SW 1271 (cell line): ENCODE data around the gene BMPER.

Experiments
- DNase-seq, 2 experiments: peaks; one replicate each; lab custom pipeline; 2025; lab: John Stamatoyannopoulos, UW

Gene BMPER

DNA sequence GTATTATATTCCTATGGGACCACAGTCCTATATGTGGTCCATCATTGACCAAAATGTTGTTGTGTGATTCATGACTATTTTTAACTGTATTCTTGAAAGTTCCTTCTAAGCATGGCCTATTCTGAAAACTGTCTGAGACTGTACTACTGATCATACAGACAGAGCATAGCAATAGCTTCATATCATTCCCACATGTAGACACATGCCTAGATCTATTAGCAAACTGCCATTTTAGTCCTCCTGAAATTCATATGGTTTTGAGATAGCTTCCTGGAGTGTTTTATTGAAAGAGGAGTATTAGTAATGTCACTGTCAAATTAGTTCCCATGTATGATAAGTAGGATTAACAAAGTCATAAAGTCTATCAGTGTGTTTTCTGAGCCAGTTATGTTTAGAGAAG lies 157.5 kb downstream of the BMPER start:
- DNase-seq: no peak

DNA sequence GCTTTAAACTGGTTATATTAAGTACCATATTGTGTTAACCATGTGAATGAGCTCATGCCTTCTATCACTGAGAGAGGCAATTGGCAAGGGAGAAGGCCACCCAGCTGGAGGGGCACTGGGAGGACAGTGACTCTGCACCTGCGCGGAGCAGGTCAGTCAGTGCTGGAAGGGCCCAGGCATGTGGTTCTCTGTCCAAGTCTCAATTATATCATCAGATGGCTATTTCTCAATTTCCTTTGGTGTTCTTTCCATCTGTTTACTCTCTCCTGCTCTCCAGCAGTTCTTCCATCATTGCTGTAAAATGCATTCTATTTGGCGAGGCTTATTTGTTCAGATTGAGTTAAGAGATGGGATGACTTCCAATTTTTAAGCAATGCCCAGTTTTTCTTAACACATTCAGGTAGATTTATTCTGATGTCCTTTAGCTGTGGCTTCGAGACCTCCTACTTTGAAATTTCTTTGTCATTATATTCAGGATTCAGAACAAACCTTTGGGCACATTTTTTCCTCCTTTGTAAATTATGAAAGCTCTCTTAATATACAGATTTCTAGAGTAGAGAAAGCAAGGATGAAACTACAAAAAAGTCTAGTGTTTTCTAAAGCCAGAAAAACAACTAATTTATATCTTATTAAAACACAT lies 159.3 kb downstream of the BMPER start:
- DNase-seq: no peak

DNA sequence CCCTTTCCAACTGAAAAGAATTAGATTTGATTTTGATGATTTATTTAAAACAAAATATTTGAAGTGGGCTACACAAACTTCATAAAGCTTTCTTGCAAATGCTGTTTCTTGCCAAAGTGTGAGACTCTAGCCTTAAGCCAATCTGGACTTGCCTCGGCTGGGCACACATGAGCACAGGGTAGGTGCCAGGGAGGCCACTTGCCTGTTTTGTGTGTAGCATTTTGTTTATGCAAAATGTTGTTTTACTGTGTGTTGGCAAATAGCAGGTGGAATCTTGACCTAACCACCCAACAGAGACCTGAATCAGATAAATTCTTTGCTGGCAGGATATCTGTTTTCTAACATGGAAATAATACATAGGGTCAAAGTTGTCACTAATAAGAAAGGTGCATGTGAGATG lies 161.1 kb downstream of the BMPER start:
- no peak for DNase-seq

DNA sequence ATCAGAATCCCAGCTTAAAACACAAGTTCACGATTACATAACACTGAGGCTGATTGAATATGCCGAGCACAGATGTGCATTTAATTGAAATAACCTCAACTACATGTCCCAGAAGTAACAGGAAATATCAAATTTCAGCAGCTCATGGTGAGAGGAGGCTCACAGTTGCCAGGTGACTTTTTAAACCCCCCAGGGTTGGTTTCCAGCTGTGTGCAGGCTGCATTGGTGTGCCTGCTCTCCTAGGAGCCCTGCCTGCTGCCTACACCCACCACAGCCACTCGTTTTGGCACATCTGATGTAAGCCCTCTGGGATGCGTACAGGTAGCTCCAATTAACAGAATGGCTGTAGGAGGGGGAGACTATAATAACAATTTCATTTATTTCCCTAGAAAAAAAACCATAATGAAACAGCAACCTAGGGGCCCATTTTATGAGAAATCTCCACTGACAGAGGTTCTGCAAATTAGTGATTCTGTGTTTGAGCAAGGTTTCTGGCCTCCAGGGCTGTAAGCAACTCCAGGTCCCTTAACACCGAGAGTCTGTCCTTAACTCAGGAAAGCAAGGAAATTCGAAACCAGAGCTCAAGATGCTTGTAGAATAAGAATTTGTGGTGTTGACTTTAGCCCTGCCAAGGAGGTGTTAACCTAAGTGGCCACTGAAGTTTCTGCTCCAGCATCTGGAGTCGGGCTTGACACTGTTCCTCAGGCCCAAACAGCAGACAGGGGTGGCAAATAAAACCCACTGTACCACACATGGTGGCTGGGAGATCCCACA lies 161.9 kb downstream of the BMPER start:
- no peak for DNase-seq

DNA sequence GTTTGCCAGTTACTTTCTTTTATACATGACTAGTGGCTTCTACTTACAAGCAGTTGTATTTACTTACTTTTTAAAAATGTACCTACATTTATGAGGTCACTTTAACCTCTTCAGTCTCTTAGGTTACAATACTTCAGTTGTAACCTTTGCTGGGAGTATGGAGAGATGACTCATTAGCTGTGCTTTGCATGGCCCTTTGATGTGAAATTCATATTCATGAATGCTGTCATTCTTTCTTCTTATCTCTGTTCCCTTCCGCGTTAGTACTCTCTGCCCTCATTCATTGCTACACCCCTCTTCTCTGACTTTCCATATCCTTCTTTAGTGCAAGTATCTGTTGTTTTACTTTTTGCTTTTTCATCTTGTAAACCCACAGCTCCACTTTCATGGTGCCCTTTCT lies 164.3 kb downstream of the BMPER start:
- no peak for DNase-seq

DNA sequence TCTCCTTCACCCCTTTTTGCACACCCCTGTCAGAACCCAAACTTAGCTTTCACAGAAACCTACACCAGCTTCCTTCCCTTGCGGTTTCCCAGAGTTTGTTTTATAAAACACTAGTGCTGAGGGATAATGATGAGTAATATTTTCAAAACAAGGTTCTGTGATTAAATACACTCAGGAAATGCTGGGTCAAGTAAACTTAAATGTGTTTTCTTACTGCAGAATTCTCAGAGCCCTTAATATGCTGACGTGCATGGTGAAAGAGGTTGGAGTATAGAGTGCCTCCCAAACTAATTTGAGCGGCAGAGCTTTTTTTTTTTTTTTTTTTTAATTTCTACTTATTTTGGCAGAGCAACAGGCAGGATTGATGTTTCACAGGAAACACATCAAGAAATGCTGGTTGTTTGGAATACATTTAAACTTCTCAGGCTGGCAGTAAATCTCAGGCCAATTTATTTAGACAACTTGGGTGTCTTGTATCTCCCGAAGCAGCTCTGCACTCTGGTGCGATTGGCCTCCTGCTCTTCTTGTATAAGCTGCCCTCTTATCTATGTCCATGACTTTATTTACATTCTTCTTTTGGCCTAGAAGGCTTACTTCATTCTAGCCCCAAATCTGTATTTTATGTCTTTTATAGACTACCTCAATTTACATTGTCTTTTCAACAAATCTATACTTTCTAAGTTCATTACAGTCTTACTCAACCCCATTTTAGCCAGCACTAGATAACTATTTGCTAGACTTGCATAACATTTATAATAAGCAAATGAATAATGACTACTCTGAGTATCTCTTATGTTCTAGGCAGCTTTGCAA lies 165.4 kb downstream of the BMPER start:
- DNase-seq: no peak

DNA sequence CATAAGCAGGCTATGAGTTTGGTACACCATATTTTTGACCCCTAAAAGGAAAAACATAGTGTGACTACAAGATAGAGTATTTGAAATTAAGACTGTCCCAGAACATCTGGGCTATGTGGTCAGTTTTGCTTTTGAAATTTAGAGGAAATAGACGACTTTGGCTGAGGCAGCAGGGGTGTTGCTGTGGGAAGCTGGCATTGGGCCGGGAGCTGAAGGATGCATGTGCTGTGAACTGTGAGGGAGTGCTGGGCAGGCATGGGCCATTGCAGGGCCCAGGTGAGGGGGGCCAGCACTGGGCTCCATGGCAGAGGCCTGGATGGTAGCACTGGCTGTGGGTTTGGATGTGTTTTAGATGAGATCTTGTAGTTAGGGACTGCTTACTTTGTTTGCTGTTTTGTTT lies 168.3 kb downstream of the BMPER start:
- DNase-seq: no peak

DNA sequence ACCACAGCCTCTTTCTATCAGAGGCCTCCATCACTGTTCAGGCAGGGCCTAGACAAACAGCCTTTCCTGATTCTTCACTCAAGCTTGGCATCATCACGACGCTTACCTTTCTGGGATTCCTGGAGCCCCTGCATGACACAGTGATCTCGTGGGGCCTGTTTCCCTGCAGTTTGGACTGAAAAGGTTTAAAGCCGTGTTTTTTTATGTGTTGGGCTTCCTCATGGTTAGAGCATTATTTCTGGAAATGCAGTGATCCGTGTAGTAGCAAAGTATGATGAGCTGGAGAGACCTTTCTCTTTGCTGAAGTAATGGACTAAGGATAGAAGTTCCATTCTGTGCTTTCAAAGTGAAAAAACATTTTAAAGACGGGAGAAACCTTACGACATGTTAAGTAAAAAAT lies 169.1 kb downstream of the BMPER start:
- DNase-seq: no peak

DNA sequence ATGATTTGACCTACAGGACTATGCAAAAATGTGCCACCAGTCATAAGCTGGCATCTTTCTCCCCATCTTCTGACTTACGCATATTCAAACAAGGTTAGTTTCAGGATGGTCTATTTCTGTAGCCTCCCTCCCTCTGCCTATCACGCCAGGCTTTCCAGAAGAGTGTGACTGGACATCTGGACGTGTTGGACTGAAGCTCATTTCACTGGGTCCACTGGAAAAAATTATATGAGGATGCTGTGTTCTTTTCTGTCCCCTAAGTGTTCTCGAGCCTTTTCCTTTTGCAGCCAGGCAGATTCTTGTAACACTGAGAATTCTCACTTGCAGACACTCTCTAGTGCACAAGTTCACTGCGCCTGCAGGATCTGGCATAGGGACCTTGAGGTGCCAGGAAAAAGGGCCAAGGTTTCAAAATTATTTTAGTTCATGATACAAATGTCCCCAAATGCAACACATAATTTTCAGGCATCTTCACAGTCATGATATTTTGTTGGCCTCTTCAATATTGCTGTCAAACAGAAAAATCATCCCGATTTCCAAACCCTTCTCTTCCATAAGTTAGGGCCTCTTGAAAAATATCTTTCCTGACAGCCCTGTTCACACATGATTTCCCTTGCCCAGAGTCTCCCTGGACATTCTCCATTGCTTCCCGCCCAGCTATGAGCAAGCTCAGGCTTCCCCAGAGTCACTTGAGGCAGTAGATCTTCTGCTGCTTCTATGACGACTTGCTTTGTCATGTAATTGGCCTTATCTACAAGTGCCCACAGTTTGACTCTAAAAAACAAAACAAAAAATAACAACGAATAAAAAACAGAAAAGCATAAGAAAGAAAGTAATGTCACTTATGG lies 170.4 kb downstream of the BMPER start:
- no peak for DNase-seq

DNA sequence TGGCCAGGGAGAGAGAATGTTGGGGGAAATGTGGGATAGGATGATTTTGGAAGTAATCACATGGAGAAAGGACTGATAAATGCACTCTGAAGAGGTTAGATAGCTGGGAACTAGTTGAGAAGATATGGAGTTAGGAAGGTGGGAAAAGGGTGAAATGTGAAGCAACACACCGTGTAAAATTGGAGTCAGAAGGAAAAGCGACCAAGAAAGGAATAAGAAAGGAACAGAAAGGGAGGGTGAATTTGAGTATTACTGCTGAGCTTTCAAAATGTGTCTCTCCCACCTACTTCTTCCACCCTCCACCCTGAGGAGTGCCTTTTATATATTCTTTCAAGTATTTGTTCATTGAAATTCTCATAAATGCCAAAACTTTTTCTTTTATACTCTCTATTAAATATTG lies 171.8 kb downstream of the BMPER start:
- DNase-seq: no peak

DNA sequence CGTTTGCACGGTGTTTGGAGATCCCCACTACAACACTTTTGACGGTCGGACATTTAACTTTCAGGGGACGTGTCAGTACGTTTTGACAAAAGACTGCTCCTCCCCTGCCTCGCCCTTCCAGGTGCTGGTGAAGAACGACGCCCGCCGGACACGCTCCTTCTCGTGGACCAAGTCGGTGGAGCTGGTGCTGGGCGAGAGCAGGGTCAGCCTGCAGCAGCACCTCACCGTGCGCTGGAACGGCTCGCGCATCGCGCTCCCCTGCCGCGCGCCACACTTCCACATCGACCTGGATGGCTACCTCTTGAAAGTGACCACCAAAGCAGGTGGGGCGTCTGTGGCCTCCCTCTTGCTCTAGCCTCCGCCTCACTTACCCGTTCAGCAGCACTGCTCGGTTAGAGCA lies 173.5 kb downstream of the BMPER start:
- no peak for DNase-seq

DNA sequence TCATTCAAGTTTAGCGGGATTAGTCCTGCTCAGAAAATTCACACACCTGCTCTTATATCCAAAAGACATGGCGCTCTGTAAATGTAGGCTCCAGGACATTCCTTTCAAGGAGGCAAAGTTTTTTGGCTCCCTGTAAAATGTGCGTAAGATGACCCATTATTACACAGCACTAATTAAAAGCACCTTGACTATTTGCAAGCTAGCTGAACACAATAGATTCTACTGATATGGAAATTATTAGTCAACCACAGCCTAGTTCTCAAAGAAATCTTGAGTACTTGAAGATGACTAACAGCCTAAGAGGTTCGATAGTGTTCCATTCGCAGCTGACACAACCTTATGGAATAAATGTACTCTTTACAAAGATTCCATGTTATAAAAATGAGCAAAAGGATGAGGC lies 175.2 kb downstream of the BMPER start:
- no peak for DNase-seq

DNA sequence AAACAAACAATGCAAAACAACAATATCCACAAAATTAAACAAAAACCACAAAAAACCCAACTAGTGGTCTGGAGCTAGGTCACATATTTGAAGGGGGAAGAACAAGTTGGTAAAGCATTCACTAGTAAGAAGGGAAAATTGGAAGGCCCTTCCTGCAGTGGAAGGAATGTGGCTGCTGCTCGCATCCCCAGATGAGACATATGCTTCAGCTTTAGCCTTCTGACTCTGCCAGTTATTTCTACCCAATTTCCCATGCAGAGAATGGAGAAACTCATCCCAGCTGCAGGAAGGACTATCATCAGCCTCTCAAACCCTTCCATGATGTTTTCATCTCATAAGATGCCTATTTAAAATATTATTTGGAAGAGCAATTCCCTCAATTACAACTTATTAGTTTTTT lies 176.6 kb downstream of the BMPER start:
- no peak for DNase-seq

DNA sequence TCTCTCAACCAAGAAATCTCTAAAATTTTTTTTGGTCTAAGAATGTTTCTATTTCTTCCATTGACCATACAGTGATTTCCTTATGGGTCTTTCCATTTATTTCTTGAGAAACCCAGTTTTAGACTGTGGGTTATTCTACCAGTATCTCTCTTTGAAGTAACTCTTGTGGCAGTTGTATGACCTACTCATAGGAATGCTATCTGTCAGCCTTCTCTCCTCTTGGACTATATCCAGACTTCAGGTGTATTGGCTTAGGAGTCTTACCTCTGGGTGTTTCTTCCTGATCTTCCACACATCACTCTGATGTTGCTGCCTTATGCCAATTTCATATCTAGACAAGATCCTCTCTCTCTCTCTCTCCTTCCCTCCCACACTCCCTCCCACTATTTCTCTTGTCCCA lies 178.1 kb downstream of the BMPER start:
- no peak for DNase-seq

DNA sequence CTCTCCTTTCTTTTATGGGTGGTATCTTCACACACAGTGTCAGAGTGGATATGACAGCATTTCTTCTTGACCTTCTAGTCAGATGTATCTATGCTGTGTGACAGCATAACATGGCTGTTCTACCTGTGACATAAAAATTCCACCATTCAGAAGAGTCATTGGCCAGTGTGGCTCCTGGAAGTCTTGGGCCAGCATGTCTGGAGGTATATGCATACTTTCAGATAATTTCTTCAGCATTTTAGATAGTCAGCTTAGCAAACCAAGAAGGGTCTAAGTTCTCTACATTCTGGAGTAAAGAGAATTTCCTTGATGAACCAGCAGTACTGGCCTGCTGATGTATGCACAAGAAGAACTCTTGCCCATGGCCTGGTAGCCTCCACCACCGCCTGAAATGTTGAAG lies 179.3 kb downstream of the BMPER start:
- DNase-seq: no peak

DNA sequence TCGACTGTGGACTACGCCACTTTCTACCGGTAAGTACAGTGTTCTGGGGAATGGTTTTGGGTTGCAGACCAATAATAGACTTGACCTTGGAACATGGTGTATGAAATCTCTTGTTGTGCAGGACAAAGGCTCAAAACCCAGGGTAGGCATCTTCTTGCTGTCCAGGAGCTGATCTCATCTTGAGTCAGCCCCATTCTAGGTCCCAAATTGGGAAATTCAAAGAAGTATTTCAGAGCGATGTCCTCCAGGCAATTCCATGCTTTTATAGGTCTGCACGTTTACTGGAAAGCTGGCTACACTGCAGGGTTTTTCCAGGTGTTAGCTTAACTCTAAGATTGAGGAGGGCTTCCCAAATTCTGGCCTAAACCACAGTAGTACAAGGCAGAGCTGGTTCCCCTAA lies 180.7 kb downstream of the BMPER start:
- DNase-seq: no peak

DNA sequence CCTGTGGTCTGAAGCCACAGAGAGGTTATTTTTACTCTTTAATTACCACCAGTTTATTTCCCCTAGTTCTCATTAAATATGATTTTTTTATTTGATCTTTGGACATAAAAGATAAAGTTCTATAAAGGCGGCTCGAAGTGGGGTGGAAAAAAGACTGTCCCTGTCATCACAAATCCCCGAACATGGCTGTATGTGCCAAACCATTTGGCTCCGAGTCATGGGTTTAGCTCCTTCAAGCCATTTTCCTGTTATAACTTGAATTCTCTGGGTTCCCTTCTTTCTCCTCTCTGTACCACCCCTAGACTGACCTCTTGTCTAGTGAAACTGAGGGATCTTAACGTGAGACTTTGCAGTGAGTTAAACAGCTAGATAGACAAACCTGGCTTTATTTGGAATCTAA lies 181.6 kb downstream of the BMPER start:
- no peak for DNase-seq

DNA sequence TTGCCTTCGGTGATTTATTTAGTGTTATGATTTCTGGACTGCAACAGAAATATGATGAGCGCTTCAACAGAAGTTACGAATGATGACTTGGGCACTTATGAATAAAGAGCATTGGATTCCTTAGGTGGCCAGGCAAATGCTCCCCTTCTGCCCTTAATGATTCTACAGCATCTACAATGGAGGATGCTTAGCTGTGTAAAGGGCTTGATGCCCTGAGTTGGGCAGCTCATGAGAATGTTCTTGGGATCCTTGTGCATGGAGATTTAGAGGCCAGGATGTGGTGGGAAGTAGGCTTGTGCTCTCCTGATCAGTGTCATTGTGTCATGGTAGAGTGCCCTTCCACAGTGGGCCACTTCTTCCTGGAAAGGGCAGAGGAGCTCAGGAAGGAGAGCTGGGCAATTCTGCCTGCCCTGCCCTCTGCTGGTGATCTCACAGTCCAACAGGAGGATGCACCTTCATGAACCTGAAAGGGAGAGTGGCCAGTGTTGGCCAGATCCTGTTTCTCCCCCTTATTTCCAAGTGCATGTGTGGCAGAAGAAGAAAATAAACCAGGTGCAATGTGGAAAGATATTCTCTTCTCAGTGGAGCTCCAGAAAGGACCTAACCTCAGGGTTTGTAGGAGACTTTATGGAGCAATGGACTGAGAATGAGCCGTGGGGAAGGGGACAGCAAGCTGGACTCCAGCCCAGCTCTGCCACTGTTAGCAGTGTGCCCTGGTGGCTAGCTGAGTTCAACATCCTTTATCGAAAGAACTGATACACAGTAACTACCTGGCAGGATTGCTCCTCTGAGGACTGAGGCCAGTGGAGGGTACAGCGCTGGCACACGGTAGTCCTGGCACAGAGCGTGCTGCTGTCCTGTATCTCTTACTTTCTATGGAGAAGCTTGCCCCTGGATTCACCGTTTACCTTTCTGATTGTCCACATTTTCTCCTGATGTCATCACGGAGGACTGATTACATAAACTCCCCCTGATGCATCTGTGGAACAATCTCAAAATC lies 182.9 kb downstream of the BMPER start:
- peak in 1 of 2 experiments; percentile 17 for DNase-seq

DNA sequence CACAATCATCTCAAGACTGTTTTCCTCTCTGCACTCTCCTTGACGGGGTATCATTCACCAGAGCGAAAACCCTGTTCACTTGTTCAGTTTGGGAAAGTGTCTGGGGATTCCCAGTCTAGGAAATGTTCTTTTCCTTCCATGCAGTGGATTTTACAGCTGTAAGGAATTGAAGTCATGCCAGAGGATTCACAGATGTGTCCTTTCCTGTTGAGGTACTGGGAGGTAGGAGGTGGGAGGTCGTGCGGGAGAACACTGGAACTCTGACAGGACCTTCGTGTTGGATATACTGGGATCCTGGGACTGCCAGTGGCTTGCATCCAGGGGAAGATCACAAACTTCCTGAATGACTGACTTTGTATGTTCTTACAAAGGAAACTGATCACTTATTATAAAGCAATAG lies 185.5 kb downstream of the BMPER start:
- no peak for DNase-seq

DNA sequence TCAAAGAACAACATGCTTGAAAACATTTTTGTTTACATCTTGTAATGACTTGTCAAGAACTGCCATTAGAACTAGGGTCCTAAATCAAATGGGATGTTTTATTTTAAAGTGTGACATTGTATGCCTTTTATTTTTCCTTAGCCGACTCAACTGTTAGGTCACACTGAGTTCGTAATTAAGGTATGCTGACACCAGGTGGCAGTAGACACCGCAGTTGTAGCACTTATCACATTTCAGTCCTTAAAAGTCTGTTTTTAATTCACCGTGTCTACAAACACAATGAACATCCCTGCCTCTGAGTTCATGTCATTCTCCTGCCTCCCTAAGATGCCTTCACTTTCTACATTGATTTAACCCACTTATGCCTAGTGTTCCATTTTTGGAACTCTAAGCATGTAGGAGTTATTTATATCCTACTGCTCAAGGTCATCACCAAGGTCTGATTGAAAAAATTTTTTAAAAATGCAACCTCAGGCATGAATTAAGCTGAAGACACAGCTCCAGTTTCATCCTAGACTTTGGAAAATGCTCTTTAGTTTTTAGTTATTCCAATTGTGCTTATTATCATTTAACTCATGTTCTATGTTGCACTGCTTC lies 186.1 kb downstream of the BMPER start:
- DNase-seq: peak; percentile 3 to 34
